H9 (cell line): ENCODE results near the gene NFATC1. TPM values are rescaled to one million over a fixed set of nuclear protein-coding genes. Genes with fewer than 3 reads are reported as not detected.

Experiments used
- DNase-seq: peaks from one replicate; pipeline ENCODE4 v3.0.0-alpha.2; 2017
- H2AFZ ChIP-seq: one replicate; pipeline ENCODE4 v1.6.1; 2013; ENCODE audit warnings: mild to moderate bottlenecking, low read length, control low read depth, moderate library complexity
- H2AK5ac ChIP-seq: 2 replicates; pipeline ENCODE4 v1.6.1; 2013; ENCODE audit warnings: low read length, control low read depth, mixed read lengths; ENCODE audit not compliant: insufficient read length
- H2BK120ac ChIP-seq: one replicate; pipeline ENCODE4 v1.6.1; 2013; ENCODE audit warnings: low read depth, mild to moderate bottlenecking, low read length, control low read depth, inconsistent platforms; ENCODE audit not compliant: poor library complexity, severe bottlenecking
- H2BK12ac ChIP-seq: 2 replicates; pipeline ENCODE4 v1.6.1; 2013; ENCODE audit warnings: low read length, control low read depth, mixed read lengths, low read depth; ENCODE audit not compliant: insufficient read length
- H2BK15ac ChIP-seq: 2 replicates; pipeline ENCODE4 v1.6.1; 2013; ENCODE audit warnings: low read depth, low read length, control low read depth
- H2BK20ac ChIP-seq: one replicate; pipeline ENCODE4 v1.6.1; 2013; ENCODE audit warnings: low read depth, mild to moderate bottlenecking, low read length, control low read depth, inconsistent platforms; ENCODE audit not compliant: poor library complexity, severe bottlenecking
- H2BK5ac ChIP-seq: 2 replicates; pipeline ENCODE4 v1.6.1; 2013; ENCODE audit warnings: low read length, control low read depth, mixed read lengths; ENCODE audit not compliant: insufficient read length
- H3K14ac ChIP-seq: 2 replicates; pipeline ENCODE4 v1.6.1; 2013; ENCODE audit warnings: low read length, control low read depth; ENCODE audit not compliant: insufficient read depth
- H3K18ac ChIP-seq: 2 replicates; pipeline ENCODE4 v1.6.1; 2013; ENCODE audit warnings: low read depth, mild to moderate bottlenecking, mixed read lengths, low read length, control low read depth; ENCODE audit not compliant: insufficient read length
- H3K23ac ChIP-seq: 2 replicates; pipeline ENCODE4 v1.6.1; 2013; ENCODE audit warnings: low read length, control low read depth, mixed read lengths, low read depth; ENCODE audit not compliant: insufficient read length
- H3K23me2 ChIP-seq: 2 replicates; pipeline ENCODE4 v1.6.1; 2013; ENCODE audit warnings: low read depth, mild to moderate bottlenecking, mixed read lengths, low read length, control low read depth; ENCODE audit not compliant: insufficient read length, poor library complexity, severe bottlenecking
- H3K27ac ChIP-seq: 2 replicates; pipeline ENCODE4 v1.5.1; 2013; ENCODE audit warnings: low read length, control low read depth, mixed read lengths, low read depth; ENCODE audit not compliant: insufficient read length
- H3K27me3 ChIP-seq: 2 replicates; pipeline ENCODE4 v1.6.1; 2013; ENCODE audit warnings: low read length, control low read depth, inconsistent platforms; ENCODE audit not compliant: insufficient read depth
- H3K4ac ChIP-seq: 2 replicates; pipeline ENCODE4 v1.6.1; 2013; ENCODE audit warnings: low read depth, mild to moderate bottlenecking, control low read depth, inconsistent platforms, low read length, moderate library complexity
- H3K4me1 ChIP-seq: 2 replicates; pipeline ENCODE4 v1.6.1; 2013; ENCODE audit warnings: low read length, control low read depth, inconsistent platforms; ENCODE audit not compliant: insufficient read depth
- H3K4me2 ChIP-seq: 2 replicates; pipeline ENCODE4 v1.6.1; 2013; ENCODE audit warnings: low read length, control low read depth, mixed read lengths; ENCODE audit not compliant: insufficient read length, insufficient read depth
- H3K56ac ChIP-seq: 2 replicates; pipeline ENCODE4 v1.6.1; 2013; ENCODE audit warnings: low read depth, mild to moderate bottlenecking, mixed read lengths, low read length, control low read depth; ENCODE audit not compliant: insufficient read length
- H3K79me1 ChIP-seq: 2 replicates; pipeline ENCODE4 v1.6.1; 2013; ENCODE audit warnings: low read depth, mild to moderate bottlenecking, moderate library complexity, low read length, control low read depth, inconsistent platforms; ENCODE audit not compliant: insufficient read depth, poor library complexity, severe bottlenecking
- H3K79me2 ChIP-seq: 2 replicates; pipeline ENCODE4 v1.6.1; 2013; ENCODE audit warnings: low read length, control low read depth, inconsistent platforms; ENCODE audit not compliant: insufficient read depth
- H3K9ac ChIP-seq: 2 replicates; pipeline ENCODE4 v1.6.1; 2013; ENCODE audit warnings: low read length, control low read depth, mixed read lengths; ENCODE audit not compliant: insufficient read length; ENCODE audit errors: extremely low read depth
- H3K9me3 ChIP-seq: one replicate; pipeline ENCODE4 v1.6.1; 2013; ENCODE audit warnings: low read depth, low read length, inconsistent platforms; ENCODE audit not compliant: control insufficient read depth
- H3T11ph ChIP-seq: one replicate; pipeline ENCODE4 v1.6.1; 2013; ENCODE audit warnings: mild to moderate bottlenecking, low read length, control low read depth, inconsistent platforms
- H4K20me1 ChIP-seq: one replicate; pipeline ENCODE4 v1.6.1; 2013; ENCODE audit not compliant: control insufficient read depth, insufficient read length, insufficient read depth
- H4K5ac ChIP-seq: 2 replicates; pipeline ENCODE4 v1.6.1; 2013; ENCODE audit warnings: low read depth, mild to moderate bottlenecking, mixed read lengths, low read length, control low read depth; ENCODE audit not compliant: insufficient read length
- H4K8ac ChIP-seq: replicated peaks from 2 replicates; pipeline ENCODE4 v1.6.1; 2013; ENCODE audit warnings: low read length, control low read depth, mixed read lengths, low read depth; ENCODE audit not compliant: insufficient read length
- H4K91ac ChIP-seq: 2 replicates; pipeline ENCODE4 v1.6.1; 2013; ENCODE audit warnings: low read depth, mild to moderate bottlenecking, moderate library complexity, mixed read lengths, low read length, control low read depth; ENCODE audit not compliant: insufficient read length
- H3K27ac Mint-ChIP-seq, 3 experiments: 2 replicates in 2 of 3; 3 replicates in 1 of 3; pipeline ENCODE4 v1.8.0; 2020 to 2021; ENCODE audit warnings: mixed read lengths in 3 of 3, mild to moderate bottlenecking in 1 of 3, moderate library complexity in 1 of 3
- H3K27me3 Mint-ChIP-seq: 2 replicates; pipeline ENCODE4 v1.8.0; 2021; ENCODE audit warnings: low read depth, mild to moderate bottlenecking, moderate library complexity, mixed read lengths
- H3K36me3 Mint-ChIP-seq, 3 experiments: 2 replicates in 2 of 3; 3 replicates in 1 of 3; pipeline ENCODE4 v1.8.0; 2020 to 2021; ENCODE audit warnings: low read depth in 3 of 3, mixed read lengths in 3 of 3; ENCODE audit not compliant: insufficient read depth in 1 of 3
- H3K4me1 Mint-ChIP-seq, 2 experiments: 2 replicates each; pipeline ENCODE4 v1.8.0; 2020; ENCODE audit warnings: mixed read lengths in 2 of 2
- H3K4me3 Mint-ChIP-seq, 2 experiments: 2 replicates in 1 of 2; 3 replicates in 1 of 2; pipeline ENCODE4 v1.8.0; 2020 to 2021; ENCODE audit warnings: mild to moderate bottlenecking in 2 of 2, mixed read lengths in 2 of 2, moderate library complexity in 1 of 2
- H3K9me3 Mint-ChIP-seq, 2 experiments: 2 replicates in 1 of 2; 3 replicates in 1 of 2; pipeline ENCODE4 v1.8.0; 2020; ENCODE audit warnings: mild to moderate bottlenecking in 2 of 2, mixed read lengths in 2 of 2, moderate library complexity in 1 of 2
- CTCF ChIP-seq: fragments of 200-600 bp; sonication (generic); conservative IDR thresholded peaks from 3 replicates; pipeline ENCODE4 v1.8.0; 2021; ENCODE audit warnings: antibody characterized with exemption, mild to moderate bottlenecking
- WGBS: extraction: QIAGEN DNeasy Blood & Tissue Kit; methylation state at CpG from one replicate; pipeline ENCODE4 v1.1.7; 2013; ENCODE audit warnings: missing lambda C conversion rate, low lambda C conversion rate, mixed read lengths; ENCODE audit not compliant: insufficient read length; ENCODE audit errors: extremely low coverage; 5-methylcytosine and 5-hydroxymethylcytosine counted together
- total RNA-seq: library from RNA; stranded (reverse); gene quantifications from 2 replicates; pipeline ENCODE4 v1.2.1, GENCODE V29; 2021

The NFATC1 gene
- total RNA-seq, 1 experiment from 2014 or later = 5.5 TPM

- H2BK120ac ChIP-seq = no peak overlapping the region
- Mint-ChIP-seq H3K36me3 (peaks cover 0 to 17% (median 13%) of the 10 kb centered on the region in 3 experiments; a peak in 6 of 7 replicates), H3K4me3 (no peak overlapping the region), H3K27me3 (peaks cover 9% of the 10 kb centered on the region), H3K4me1 (peaks cover 7% of the 10 kb centered on the region in 2 experiments), H3K9me3 (peaks cover 16 to 22% of the 10 kb centered on the region in 2 experiments), H3K27ac (no peak overlapping the region)
- H3K14ac ChIP-seq = no peak overlapping the region
- no peaks in the 10 kb centered on the region for H3K79me2 ChIP-seq
- H3K79me1 ChIP-seq = no peaks in the 10 kb centered on the region
- no peak overlapping the region for H3K27ac ChIP-seq
- no peaks in the 10 kb centered on the region for H4K20me1 ChIP-seq
- no peak overlapping the region for H3K4ac ChIP-seq
- no peak overlapping the region for H4K5ac ChIP-seq
- DNase-seq = peak; percentile 19
- H4K91ac ChIP-seq = no peak overlapping the region
- no peak overlapping the region for H2AFZ ChIP-seq
- no CpG with 5 or more reads among the region's 17 CpGs for WGBS
- H2BK20ac ChIP-seq = no peak overlapping the region
- no peak overlapping the region for H4K8ac ChIP-seq
- H3K18ac ChIP-seq = no peak overlapping the region
- no peaks in the 10 kb centered on the region for H3K4me1 ChIP-seq
- H2BK5ac ChIP-seq = no peak overlapping the region
- H3K9me3 ChIP-seq = no peaks in the 10 kb centered on the region
- H3K23me2 ChIP-seq = no peaks in the 10 kb centered on the region
- no peak overlapping the region for H3K9ac ChIP-seq
- H3T11ph ChIP-seq = no peak overlapping the region
- TF ChIP-seq CTCF = no peak
- H3K4me2 ChIP-seq = no peak overlapping the region
- no peak overlapping the region for H2BK15ac ChIP-seq
- H3K23ac ChIP-seq = no peak overlapping the region
- no peak overlapping the region for H2AK5ac ChIP-seq
- no peaks in the 10 kb centered on the region for H3K27me3 ChIP-seq
- no peak overlapping the region for H3K56ac ChIP-seq
- H2BK12ac ChIP-seq = no peak overlapping the region
These were observed 179.3 kb downstream of the NFATC1 start for GRCh38 chr18:79574938-79575525.
